Measurements from ENCODE around the gene KRT76.

DNA sequence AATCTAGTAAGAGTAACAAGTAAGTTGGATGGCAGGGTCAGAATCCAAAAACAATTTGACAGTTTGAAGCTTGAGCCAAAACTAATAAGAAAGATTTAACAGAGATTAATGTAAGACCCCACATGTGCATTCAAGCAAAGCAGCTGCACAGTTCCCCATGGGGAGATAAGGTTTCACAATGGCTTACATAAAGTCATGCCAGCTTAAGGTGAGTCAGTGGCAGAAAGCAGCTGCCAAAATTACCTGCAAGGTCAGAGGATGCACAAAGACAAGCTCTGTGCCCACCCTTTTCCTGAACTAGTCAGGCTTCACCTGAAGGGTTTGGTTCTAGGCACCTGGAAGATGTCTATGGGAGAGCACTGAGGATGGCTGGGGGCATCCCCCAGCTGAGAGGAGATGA, 37.2 kb downstream of the KRT76 start:
- TF ChIP-seq, protein P1, sequence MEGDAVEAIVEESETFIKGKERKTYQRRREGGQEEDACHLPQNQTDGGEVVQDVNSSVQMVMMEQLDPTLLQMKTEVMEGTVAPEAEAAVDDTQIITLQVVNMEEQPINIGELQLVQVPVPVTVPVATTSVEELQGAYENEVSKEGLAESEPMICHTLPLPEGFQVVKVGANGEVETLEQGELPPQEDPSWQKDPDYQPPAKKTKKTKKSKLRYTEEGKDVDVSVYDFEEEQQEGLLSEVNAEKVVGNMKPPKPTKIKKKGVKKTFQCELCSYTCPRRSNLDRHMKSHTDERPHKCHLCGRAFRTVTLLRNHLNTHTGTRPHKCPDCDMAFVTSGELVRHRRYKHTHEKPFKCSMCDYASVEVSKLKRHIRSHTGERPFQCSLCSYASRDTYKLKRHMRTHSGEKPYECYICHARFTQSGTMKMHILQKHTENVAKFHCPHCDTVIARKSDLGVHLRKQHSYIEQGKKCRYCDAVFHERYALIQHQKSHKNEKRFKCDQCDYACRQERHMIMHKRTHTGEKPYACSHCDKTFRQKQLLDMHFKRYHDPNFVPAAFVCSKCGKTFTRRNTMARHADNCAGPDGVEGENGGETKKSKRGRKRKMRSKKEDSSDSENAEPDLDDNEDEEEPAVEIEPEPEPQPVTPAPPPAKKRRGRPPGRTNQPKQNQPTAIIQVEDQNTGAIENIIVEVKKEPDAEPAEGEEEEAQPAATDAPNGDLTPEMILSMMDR (IDR thresholded peaks at IDR 0.05; ENCODE audit: low read depth, low read length), result no peak
- TF ChIP-seq EZH2phosphoT487 (IDR thresholded peaks at IDR 0.05; ENCODE audit: low read depth), result no peak
